HepG2 (cell line): Measurements from ENCODE around the gene SMTNL1. TPM values are rescaled to one million over a fixed set of nuclear protein-coding genes. Genes with fewer than 3 reads are reported as not detected.

Experiments used
- HOXA3 ChIP-seq: sonication (generic); formaldehyde crosslinking; IDR thresholded peaks from 2 replicates; pipeline ENCODE4 v1.5.0; 2020; ENCODE audit warnings: missing genetic modification reagents
- KIAA2018 ChIP-seq: sonication (generic); formaldehyde crosslinking; IDR thresholded peaks from 2 replicates; pipeline ENCODE4 v1.5.0; 2020; ENCODE audit warnings: mild to moderate bottlenecking, missing genetic modification reagents, borderline replicate concordance
- KLF11 ChIP-seq: IDR thresholded peaks from 2 replicates; pipeline ENCODE4 v1.6.1; 2016; ENCODE audit warnings: missing compliant biosample characterization
- NFYB ChIP-seq: sonication (generic); formaldehyde crosslinking; IDR thresholded peaks from 2 replicates; pipeline ENCODE4 v1.4.0; 2020; ENCODE audit warnings: missing genetic modification reagents
- RBAK ChIP-seq: sonication (generic); formaldehyde crosslinking; IDR thresholded peaks from 2 replicates; pipeline ENCODE4 v1.5.1; 2020; ENCODE audit warnings: mild to moderate bottlenecking, missing genetic modification reagents
- SIX1 ChIP-seq: sonication (generic); formaldehyde crosslinking; IDR thresholded peaks from 2 replicates; pipeline ENCODE4 v1.4.0; 2020; ENCODE audit warnings: missing genetic modification reagents, borderline replicate concordance
- SRSF9 ChIP-seq: fragments of 200-400 bp; formaldehyde crosslinking; IDR thresholded peaks from 2 replicates; pipeline ENCODE4 v1.6.1; 2018; ENCODE audit warnings: borderline replicate concordance, mild to moderate bottlenecking, low read depth, low read length; ENCODE audit not compliant: insufficient read depth, poor library complexity, severe bottlenecking
- TMF1 ChIP-seq: sonication (generic); formaldehyde crosslinking; IDR thresholded peaks from 2 replicates; pipeline ENCODE4 v1.8.1; 2022; ENCODE audit warnings: low read depth, missing genetic modification reagents
- ZBTB4 ChIP-seq: sonication (generic); formaldehyde crosslinking; IDR thresholded peaks from 2 replicates; pipeline ENCODE4 v1.4.0; 2020; ENCODE audit warnings: missing genetic modification reagents, mild to moderate bottlenecking, borderline replicate concordance
- ZFP41 ChIP-seq: sonication (generic); formaldehyde crosslinking; IDR thresholded peaks from 2 replicates; pipeline ENCODE4 v1.4.0; 2020; ENCODE audit warnings: mild to moderate bottlenecking, missing genetic modification reagents, borderline replicate concordance
- ZNF781 ChIP-seq: sonication (generic); formaldehyde crosslinking; IDR thresholded peaks from 2 replicates; pipeline ENCODE4 v1.5.1; 2020; ENCODE audit warnings: borderline replicate concordance, mild to moderate bottlenecking, missing genetic modification reagents; ENCODE audit errors: not compliant biosample characterization
- polyA plus RNA-seq, 8 experiments: library from polyadenylated mRNA; depleted of rRNA in 3 of 8; stranded (reverse) in 7 of 8; unstranded in 1 of 8; fragments of >200 nt; fragmentation: Illumina TruSeq in 4 of 8; extraction: Trizol in 4 of 8; gene quantifications; 2 replicates each; pipeline versions ENCODE4 v1.2.1 to v1.2.3, GENCODE V29; 2011 to 2016; ENCODE audit warnings: low read depth in 4 of 8, missing spikeins in 1 of 8, mixed read lengths in 1 of 8; ENCODE audit not compliant: insufficient read depth in 1 of 8
- total RNA-seq, 5 experiments: library from RNA; depleted of rRNA; stranded (reverse); fragments of >200 nt; fragmentation: Illumina TruSeq; extraction: Trizol; gene quantifications; 2 replicates each; pipeline ENCODE4 v1.2.3, GENCODE V29; 2016; ENCODE audit warnings: low read depth in 1 of 5
- TF ChIP-seq, protein P1 (sequence below): sonication (generic); formaldehyde crosslinking; conservative IDR thresholded peaks from 2 replicates; pipeline ENCODE4 v1.4.0; 2020; ENCODE audit warnings: missing genetic modification reagents
- TF ChIP-seq, protein P2 (sequence below): sonication (generic); formaldehyde crosslinking; IDR thresholded peaks from 2 replicates; pipeline ENCODE4 v1.5.0; 2020; ENCODE audit warnings: missing genetic modification reagents

The SMTNL1 gene
- total and polyA plus RNA-seq, 2 of the 13 experiments (the other 11 are each of a cell fraction or from before 2014, with no cell fraction given): 0.04 TPM; not detected in 1

- TF ChIP-seq KLF11 (CRISPR knock-in tag): no peak
- no peak for TF ChIP-seq TMF1 (CRISPR knock-in tag)
- TF ChIP-seq SIX1 (CRISPR knock-in tag): no peak
- TF ChIP-seq KIAA2018: no peak
- peak; percentile 15; the same call in 1 of the 2 replicates for TF ChIP-seq NFYB (CRISPR knock-in tag)
- no peak for TF ChIP-seq ZFP41 (CRISPR knock-in tag)
- TF ChIP-seq HOXA3 (CRISPR knock-in tag): no peak
- TF ChIP-seq ZBTB4: no peak
- TF ChIP-seq, protein P1, sequence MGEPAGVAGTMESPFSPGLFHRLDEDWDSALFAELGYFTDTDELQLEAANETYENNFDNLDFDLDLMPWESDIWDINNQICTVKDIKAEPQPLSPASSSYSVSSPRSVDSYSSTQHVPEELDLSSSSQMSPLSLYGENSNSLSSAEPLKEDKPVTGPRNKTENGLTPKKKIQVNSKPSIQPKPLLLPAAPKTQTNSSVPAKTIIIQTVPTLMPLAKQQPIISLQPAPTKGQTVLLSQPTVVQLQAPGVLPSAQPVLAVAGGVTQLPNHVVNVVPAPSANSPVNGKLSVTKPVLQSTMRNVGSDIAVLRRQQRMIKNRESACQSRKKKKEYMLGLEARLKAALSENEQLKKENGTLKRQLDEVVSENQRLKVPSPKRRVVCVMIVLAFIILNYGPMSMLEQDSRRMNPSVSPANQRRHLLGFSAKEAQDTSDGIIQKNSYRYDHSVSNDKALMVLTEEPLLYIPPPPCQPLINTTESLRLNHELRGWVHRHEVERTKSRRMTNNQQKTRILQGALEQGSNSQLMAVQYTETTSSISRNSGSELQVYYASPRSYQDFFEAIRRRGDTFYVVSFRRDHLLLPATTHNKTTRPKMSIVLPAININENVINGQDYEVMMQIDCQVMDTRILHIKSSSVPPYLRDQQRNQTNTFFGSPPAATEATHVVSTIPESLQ (CRISPR knock-in tag): no peak
- no peak for TF ChIP-seq SRSF9
- TF ChIP-seq ZNF781 (CRISPR knock-in tag): peak; percentile 77
- TF ChIP-seq, protein P2, sequence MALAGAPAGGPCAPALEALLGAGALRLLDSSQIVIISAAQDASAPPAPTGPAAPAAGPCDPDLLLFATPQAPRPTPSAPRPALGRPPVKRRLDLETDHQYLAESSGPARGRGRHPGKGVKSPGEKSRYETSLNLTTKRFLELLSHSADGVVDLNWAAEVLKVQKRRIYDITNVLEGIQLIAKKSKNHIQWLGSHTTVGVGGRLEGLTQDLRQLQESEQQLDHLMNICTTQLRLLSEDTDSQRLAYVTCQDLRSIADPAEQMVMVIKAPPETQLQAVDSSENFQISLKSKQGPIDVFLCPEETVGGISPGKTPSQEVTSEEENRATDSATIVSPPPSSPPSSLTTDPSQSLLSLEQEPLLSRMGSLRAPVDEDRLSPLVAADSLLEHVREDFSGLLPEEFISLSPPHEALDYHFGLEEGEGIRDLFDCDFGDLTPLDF (CRISPR knock-in tag): no peak
- TF ChIP-seq RBAK: no peak
Measured at GRCh38 chr11:57567515-57568329, 30.3 kb downstream of the SMTNL1 start, which contains the start of gene UBE2L6 (continued).
